Stimulated activated CD4-positive, alpha-beta T cell treated with anti-CD3 and anti-CD28 coated beads, Interleukin-4, amount 100 ng/mL, for 48 hours (primary cell): ENCODE data around the gene OR8S1.
"Not testable (repeated sequence)": the region's sequence is repeated elsewhere in the genome, so short reads cannot be mapped to it uniquely, and the experiment has no call there.

Experiments used
- DNase-seq, 2 donors: peaks; one replicate each; pipeline ENCODE4 v3.0.0-alpha.2; 2020; ENCODE audit warnings: low read depth in 2 of 2

Gene OR8S1

GRCh38 chr12:48525332-48525731 lies at the start of gene OR8S1:
TSS of gene OR8S1 (plus strand) at chr12:48525632. CDS start at chr12:48525632, 0 bp downstream.
- no peak for DNase-seq

- DNase-seq, result no peak
Measured at GRCh38 chr12:48482198-48482597, 43.2 kb upstream of the OR8S1 start, which contains the start of gene C12orf54. TSS of gene C12orf54 (plus strand) at chr12:48482498. CDS start at chr12:48483297, 799 bp downstream.

- DNase-seq, result no peak
Measured at GRCh38 chr12:48482930-48483329, 42.5 kb upstream of the OR8S1 start.

DNA sequence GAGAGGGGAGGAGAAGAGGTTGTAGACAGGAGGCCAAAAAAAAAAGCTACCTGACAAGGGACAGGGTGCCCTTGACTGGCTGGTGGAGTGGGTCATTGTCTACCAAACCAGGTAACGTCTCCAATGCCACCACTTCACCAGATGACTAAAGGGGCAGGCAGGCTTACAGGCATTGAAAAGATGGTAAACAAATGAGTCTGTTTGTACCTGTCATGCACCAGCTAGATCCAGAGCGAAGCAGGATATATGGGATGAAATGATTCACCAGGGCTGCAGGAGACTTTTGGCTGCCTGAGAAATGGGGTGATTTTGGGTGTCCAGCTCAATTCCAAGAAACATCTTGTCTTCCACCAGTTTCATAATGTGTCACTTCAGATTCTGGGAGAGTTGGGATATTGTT lies 39.2 kb upstream of the OR8S1 start:
- DNase-seq, result no peak

DNA sequence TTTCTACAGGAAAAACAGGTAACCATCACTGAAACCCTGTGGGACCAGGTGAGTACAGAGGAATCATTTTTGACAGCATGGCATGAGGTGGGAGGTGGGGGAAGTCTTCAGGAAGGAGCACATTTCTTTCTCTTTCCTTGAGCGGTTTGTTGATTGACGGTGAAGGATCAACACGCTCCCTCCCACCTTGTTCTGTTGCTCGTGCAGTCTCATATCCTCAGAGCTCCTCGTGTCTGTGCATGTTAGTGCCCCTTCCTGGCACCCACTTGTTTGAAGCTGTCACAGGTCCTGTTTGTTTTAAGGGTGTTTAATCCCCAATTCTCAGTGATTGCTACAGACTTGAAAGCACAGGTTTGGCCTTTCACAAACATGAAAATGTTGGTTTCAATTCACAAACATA lies 38.8 kb upstream of the OR8S1 start:
- DNase-seq, result no peak

GRCh38 chr12:48489012-48489411 lies 36.4 kb upstream of the OR8S1 start:
- no peak for DNase-seq

DNA sequence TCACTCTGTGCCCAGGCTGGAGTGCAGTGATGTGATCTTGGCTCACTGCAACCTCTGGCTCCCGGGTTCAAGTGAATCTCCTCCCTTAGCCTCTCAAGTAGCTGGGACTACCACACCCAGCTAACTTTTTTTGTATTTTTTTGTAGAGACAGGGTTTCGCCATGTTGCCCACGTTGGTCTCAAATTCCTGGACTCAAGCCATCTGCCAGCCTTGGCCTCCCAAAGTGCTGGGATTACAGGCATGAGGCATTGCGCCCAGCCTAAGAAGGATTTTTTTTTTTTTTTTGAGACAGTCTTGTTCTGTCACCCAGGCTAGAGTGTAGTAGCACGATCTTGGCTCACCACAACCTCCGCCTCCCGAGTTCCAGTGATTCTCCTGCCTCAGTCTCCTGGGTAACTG lies 36.0 kb upstream of the OR8S1 start:
- not testable (repeated sequence) for DNase-seq

- not testable (repeated sequence) for DNase-seq
Measured at GRCh38 chr12:48500281-48500680, 25.2 kb upstream of the OR8S1 start.

- DNase-seq, result not testable (repeated sequence)
Measured at GRCh38 chr12:48506836-48507235, 18.6 kb upstream of the OR8S1 start.

GRCh38 chr12:48508987-48509386 lies 16.4 kb upstream of the OR8S1 start:
- DNase-seq, result no peak

- no peak for DNase-seq
Measured at GRCh38 chr12:48510111-48510510, 15.3 kb upstream of the OR8S1 start.

DNA sequence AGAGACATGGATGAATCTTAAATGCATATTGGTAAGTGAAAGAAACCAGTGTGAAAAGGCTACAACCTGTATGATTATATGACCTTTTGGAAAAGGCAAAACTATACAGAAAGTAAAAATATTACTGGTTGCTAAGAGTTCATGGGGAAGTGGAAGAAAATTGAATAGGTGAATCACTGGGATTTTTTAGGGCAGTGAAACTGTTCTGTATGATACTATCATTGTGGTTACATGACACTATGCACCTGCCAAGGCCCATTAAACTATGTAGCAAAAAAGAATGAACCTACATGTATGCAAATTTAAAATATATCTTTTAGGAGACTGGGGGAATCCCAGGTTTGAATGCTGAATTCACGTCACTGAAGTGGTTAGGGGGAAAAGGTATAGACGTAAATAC lies 12.6 kb upstream of the OR8S1 start:
- DNase-seq, result no peak

DNA sequence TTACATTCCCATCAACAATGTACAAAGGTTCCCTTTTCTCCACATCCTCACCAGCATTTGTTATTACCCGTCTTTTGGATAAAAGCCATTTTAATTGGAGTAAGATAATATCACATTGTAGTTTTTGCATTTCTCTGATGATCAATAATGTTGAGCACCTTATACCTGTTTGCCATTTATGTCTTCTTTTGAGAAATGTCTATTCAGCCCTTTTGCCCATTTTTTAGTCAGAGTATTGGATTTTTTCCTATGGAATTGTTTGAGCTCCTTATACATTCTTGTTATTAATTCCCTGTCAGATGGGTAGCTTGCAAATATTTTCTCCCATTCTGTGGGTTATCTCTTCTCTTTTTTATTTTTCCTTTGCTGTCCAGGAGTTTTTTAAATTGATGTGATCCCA lies 10.7 kb upstream of the OR8S1 start:
- DNase-seq, result no peak

GRCh38 chr12:48520381-48520780 lies 5.1 kb upstream of the OR8S1 start:
- DNase-seq, result not testable (repeated sequence)

DNA sequence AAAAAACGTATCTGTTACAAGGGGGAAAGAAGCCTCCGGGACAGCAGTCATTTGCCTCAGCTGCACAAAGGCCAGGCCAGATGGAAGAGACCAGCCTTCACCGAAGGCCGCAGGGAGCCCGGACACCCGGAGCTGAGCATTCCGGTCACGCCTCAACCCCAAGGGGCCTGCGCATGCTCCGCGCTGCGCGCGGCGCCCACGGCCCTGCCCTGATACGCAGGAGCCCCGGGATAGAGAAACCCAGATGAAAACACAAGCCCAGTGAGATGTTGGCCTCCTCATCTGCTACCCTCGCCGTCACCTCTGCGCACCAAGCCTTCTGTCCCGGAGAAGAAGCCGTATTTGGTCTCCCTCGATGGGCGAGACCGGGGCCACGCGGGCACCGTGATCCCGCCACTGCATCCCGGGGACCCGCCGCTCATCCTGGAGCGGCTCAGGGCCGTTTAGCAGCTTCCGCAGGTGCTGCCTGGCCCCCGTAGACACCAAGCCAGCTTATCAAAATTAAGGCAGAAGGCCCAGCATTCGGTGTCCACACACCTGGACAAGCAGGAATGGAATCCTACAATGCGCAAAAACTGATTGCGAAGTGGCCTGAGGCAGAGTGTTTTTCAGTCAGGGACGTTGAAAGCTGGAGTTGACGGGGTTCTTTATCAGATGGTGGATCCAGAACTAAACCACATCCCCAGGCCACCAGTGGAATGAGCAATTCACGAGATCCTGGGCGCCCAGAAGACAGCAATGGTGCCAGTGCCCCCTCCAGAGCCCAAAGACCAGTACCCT lies 2.6 kb downstream of the OR8S1 start:
- DNase-seq, result no peak

DNA sequence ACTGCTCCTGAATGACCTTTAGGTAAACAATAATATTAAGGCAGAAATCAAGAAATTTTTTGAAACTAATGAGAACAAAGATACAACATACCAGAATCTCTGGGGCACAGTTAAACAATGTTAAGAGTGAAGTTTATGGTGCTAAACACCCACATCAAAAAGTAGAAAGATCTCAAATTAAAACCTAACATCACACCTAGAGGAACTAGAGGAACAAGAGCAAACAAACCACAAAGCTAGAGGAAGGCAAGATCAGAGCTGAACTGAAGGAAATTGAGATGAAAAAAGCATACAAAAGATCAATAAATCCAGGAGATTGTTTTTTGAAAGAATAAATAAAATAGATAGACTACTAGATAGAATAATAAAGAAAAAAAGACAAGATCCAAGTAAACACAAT lies 7.2 kb downstream of the OR8S1 start:
- no peak for DNase-seq

DNA sequence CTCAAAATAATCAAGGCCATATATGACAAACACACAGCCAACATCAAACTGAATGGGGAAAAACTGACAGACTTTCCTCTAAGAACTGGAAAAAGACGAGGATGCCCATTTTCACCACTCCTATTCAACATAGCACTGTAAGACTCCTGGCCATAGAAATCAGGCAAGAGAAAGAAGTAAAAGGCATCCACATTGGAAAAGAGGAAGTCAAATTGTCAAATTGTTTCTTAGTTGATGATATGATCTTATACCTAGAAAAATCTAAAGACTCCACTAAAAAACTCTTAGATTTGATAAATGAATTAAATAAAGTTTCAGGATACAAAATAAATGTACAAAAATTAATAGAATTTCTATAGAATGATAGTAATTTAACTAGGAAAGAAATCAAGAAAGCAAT lies 11.2 kb downstream of the OR8S1 start:
- DNase-seq, result no peak

GRCh38 chr12:48542300-48542928 lies 17.0 kb downstream of the OR8S1 start:
- peak; percentile 39 to 42 for DNase-seq

- DNase-seq, result no peak
Measured at GRCh38 chr12:48545833-48546469, 20.5 kb downstream of the OR8S1 start.

DNA sequence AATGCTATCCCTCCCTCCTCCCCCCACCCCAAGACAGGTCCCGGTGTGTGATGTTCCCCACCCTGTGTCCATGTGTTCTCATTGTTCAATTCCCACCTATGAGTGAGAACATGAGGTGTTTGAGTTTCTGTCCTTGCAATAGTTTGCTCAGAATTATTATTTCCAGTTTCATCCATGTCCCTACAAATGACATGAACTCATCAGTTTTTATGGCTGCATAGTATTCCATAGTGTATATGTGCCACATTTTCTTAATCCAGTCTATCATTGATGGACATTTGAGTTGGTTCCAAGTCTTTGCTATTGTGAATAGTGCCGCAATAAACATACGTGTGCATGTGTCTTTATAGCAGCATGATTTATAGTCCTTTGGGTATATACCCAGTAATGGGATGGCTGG lies 21.6 kb downstream of the OR8S1 start:
- DNase-seq, result not testable (repeated sequence)

GRCh38 chr12:48551636-48552035 lies 26.2 kb downstream of the OR8S1 start:
- not testable (repeated sequence) for DNase-seq

DNA sequence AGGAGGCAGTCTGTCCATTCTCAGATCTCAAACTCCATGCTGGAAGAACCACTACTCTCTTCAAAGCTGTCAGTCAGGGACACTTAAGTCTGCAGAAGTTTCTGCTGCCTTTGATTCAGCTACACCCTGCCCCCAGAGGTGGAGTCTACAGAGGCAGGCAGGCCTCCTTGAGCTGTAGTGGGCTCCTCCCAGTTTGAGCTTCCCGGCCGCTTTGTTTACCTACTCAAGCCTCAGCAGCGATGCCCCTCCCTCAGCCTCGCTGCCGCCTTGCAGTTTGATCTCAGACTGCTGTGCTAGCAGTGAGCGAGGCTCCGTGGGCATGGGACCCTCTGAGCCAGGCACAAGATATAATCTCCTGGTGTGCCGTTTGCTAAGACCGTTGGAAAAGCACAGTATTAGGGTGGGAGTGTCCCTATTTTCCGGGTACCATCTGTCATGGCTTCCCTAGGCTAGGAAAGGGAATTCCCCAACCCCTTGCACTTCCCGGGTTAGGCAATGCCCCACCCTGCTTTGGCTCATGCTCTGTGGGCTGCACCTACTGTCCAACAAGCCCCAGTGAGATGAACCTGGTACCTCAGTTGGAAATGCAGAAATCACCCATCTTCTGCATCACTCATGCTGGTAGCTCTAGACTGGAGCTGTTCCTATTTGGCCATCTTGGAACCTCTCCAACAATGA lies 28.4 kb downstream of the OR8S1 start:
- peak in 1 of 2 donors; percentile 21 for DNase-seq
